Sigmoid colon (tissue), 4 donors: ENCODE results near the gene CCDC71L.
"Not testable (repeated sequence)": the region's sequence is repeated elsewhere in the genome, so short reads cannot be mapped to it uniquely, and the experiment has no call there.

Experiments
- CTCF ChIP-seq, 4 experiments: fragments of 450-650 bp in 3 of 4; fragments of 200-600 bp in 1 of 4; IDR thresholded peaks; one replicate each; pipeline ENCODE4 v1.5.1; 2016 to 2019; ENCODE audit warnings: antibody characterized with exemption in 4 of 4, mild to moderate bottlenecking in 3 of 4, moderate library complexity in 2 of 4
- EP300 ChIP-seq, 4 donors: sonication (generic); formaldehyde crosslinking; IDR thresholded peaks; one replicate each; pipeline ENCODE4 v1.6.1; 2017; ENCODE audit warnings: antibody characterized with exemption in 4 of 4
- POLR2AphosphoS5 ChIP-seq, 4 donors: sonication (generic); formaldehyde crosslinking; IDR thresholded peaks; one replicate each; pipeline ENCODE4 v1.6.1; 2017; ENCODE audit warnings: antibody characterized with exemption in 4 of 4

GRCh38 chr7:106709604-106710003 lies 48.6 kb upstream of the CCDC71L start:
- not testable (repeated sequence) for TF ChIP-seq CTCF, EP300, POLR2AphosphoS5 (IDR thresholded peaks at IDR 0.05)
